Activated CD8-positive, alpha-beta memory T cell treated with anti-CD3 and anti-CD28 coated beads for 24 hours (primary cell): ENCODE results near the gene SNAP29.
"Not testable (repeated sequence)": the region's sequence is repeated elsewhere in the genome, so short reads cannot be mapped to it uniquely, and the experiment has no call there.

Source experiments
- DNase-seq: peaks from one replicate; pipeline ENCODE4 v3.0.0-alpha.2; 2020

The SNAP29 gene

GRCh38 chr22:20836987-20837823 is 21.6 kb upstream of the SNAP29 start:
- peak; percentile 13 for DNase-seq

- DNase-seq = not testable (repeated sequence)
Observed at GRCh38 chr22:20839354-20839753, 19.5 kb upstream of the SNAP29 start.

- no peak for DNase-seq
Observed at GRCh38 chr22:20839837-20840645, 18.8 kb upstream of the SNAP29 start.

DNA sequence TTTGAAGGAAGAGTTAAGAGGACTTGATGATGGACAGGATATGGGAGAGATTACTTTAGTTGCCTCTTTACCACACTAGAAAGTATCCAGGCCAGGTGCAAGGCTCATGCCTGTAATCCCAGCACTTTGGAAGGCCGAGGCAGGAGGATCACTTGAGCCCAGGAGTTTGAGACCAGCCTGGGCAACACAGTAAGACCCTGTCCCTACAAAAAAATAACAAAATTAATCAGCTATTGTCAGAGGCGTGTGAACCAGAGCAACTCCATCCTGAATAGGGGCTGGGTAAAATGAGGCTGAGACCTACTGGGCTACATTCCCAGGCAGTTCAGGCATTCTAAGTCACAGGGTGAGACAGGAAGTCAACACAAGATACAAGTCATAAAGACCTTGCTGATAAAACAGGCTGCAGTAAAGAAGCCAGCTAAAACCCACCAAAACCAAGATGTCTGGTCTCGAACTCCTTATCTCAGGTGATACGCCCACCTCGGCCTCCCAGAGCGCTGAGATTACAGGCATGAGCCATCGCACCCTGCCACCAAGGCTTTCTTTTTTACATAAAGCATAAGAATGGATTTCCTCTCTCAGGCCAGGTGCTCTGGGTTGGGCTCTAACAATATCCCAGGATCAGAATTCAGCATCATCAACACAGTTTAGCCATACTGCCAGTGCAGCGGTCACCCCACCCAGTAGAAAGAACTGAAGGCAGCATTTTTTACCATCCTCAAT is 18.0 kb upstream of the SNAP29 start:
- no peak for DNase-seq

GRCh38 chr22:20843501-20843900 is 15.3 kb upstream of the SNAP29 start:
- peak; percentile 17 for DNase-seq

- DNase-seq = peak; percentile 4
Observed at GRCh38 chr22:20844055-20845037, 14.5 kb upstream of the SNAP29 start.

GRCh38 chr22:20847318-20847822 is 11.4 kb upstream of the SNAP29 start:
- DNase-seq = peak; percentile 24

- DNase-seq = no peak
Observed at GRCh38 chr22:20852076-20852475, 6.7 kb upstream of the SNAP29 start.

DNA sequence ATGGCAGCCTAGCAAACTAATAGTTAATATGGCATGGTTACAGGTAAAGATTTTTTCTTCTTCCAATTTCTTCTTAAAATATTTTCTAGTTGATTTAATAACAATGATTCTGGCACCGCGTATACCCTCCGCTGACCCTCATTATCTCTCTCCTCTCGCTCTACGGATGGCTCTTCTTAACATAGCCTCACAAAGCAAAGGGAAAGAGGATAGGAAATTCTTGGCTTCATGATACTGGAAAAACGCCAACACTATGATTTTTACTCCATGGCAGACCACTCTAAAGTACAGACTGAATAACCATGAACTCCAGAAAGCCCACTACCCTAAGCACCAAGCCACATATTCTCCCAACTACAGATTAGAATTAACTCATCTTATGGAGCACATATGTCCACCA is 6.3 kb upstream of the SNAP29 start:
- DNase-seq = no peak

DNA sequence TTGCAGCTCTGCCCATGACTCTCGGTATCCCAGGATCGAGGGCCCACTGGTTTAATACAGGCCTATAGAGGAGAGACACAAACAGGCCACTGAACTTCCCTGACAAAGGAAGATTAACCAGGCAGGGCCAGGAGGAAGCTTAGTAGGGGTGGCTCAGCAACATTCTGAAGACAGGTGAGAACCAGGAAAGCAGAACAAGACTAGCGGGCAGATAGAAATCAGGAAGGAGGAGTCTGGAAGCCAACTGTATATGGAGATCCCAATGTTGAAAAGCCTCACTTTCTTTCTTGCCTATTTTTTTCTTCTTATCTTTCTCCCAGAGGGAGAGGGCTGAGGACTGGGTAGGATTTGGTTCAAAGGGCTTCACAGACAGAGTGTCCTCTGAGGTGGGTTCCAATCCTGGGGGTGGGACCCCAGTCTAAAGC is 5.6 kb upstream of the SNAP29 start:
- DNase-seq = no peak

GRCh38 chr22:20857247-20857643 is 1.6 kb upstream of the SNAP29 start:
- DNase-seq = no peak

- DNase-seq = peak; percentile 93
Observed at GRCh38 chr22:20857838-20858614, 781 bp upstream of the SNAP29 start.

GRCh38 chr22:20859615-20860014 is 808 bp downstream of the SNAP29 start:
- no peak for DNase-seq

- DNase-seq = no peak
Observed at GRCh38 chr22:20862540-20862939, 3.7 kb downstream of the SNAP29 start.

DNA sequence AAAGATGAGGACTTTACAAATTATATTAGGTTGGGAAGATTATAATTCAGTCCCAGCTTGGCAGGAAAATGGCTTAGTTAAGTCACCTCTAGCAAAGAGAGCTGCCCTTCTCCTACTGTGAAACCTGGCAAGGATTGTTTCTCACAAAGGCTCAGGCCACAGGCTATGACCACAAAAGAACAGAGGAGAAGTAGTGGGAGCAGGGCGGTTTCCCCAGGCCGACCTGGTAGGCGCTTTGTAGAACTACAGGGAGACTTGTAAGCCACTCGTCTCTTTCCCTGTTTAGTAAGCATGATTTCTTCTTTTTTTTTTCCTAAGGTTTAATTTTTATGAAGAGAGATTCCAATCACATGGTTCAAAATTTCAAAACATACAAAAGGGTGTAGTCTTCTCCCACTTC is 4.6 kb downstream of the SNAP29 start:
- DNase-seq = no peak

DNA sequence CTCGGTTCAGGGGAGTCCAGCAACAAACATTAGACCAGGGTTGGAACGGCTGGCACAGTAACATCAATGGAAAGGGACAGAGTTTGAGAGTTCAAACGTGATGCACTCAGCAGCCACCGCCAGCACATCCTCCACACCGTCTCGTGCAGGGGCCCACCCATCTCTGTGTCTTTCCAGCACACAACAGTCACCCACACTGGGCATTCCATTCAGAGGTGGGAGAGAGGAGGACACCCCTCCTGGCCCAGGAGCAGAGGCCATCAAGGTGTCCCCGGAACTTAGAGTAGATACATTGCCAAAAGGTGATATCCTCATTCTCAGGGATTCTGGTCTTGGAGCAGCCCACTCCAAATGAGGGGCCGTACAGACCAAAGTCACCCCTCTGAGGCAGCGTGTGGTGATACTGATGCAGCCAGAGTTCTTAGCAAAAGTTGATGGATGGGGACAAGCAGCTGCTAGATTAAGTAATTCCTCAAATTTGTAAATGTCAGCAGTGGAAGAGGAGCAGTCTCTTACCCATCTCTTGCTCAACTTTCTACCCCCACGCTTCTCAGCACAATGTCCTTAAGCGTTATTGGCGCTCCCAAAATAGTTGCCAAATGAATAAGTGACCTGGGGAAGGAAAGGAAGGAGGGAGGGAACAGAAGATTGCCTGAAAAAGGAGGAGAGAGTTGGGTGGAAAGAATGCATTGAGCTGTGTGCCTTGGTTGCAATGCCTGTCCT is 5.5 kb downstream of the SNAP29 start:
- no peak for DNase-seq

DNA sequence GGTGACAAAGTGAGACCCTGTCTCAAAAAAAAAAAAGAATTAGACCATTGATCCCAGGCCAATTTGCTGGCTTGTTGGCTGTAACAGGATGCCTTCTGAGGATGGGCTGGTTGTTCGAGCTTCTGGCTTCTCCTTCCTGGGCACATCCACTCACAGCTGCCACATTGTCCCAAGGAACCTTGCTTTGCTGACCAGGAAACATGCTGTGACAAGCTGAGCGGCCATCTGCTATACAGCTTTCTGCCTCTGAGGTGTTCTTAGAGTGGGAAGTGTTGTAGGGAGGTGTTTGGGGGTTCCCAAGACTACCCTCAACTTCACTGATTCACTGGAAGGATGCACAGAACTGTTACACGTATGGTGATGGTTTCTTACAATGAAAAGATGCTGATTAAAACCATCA is 6.5 kb downstream of the SNAP29 start:
- DNase-seq = no peak

GRCh38 chr22:20865875-20866445 is 7.2 kb downstream of the SNAP29 start:
- no peak for DNase-seq

DNA sequence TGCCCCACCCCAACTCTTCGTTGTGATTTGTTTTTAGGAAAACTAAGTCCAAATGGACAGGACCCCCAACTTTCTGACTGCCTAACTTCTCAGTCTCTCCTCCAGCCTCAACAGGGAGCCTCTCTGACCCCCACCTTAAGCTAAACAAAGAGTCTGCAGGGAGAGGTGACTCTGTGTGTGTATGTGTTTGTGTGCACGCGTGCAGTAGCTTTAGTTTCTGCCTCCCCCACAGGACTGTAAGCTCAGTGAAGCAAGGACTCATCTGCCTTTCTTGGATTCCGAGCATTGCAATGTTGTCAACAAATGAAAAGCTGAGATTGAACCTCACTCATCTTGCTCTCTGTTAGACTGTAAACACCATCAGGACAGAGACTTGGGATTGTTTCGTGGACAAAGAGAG is 7.9 kb downstream of the SNAP29 start:
- no peak for DNase-seq
